ENCODE data around the gene MAP2K7.

- peak in 1 of 3 experiments; percentile 10 for TF ChIP-seq CTCF (optimal IDR thresholded peaks at IDR 0.05 in 1 of 3, IDR thresholded peaks at IDR 0.05 in 1 of 3, conservative IDR thresholded peaks at IDR 0.05 in 1 of 3; ENCODE audit: extremely low read depth in 1 of 3, insufficient read depth in 2 of 3, low read length in 3 of 3)
- no peak for TF ChIP-seq EZH2 (IDR thresholded peaks at IDR 0.05; ENCODE audit: low read length)
These were observed 8.9 kb upstream of the MAP2K7 start for GRCh38 chr19:7894612-7895309.
